Measurements from ENCODE around the gene PBX1.

DNA sequence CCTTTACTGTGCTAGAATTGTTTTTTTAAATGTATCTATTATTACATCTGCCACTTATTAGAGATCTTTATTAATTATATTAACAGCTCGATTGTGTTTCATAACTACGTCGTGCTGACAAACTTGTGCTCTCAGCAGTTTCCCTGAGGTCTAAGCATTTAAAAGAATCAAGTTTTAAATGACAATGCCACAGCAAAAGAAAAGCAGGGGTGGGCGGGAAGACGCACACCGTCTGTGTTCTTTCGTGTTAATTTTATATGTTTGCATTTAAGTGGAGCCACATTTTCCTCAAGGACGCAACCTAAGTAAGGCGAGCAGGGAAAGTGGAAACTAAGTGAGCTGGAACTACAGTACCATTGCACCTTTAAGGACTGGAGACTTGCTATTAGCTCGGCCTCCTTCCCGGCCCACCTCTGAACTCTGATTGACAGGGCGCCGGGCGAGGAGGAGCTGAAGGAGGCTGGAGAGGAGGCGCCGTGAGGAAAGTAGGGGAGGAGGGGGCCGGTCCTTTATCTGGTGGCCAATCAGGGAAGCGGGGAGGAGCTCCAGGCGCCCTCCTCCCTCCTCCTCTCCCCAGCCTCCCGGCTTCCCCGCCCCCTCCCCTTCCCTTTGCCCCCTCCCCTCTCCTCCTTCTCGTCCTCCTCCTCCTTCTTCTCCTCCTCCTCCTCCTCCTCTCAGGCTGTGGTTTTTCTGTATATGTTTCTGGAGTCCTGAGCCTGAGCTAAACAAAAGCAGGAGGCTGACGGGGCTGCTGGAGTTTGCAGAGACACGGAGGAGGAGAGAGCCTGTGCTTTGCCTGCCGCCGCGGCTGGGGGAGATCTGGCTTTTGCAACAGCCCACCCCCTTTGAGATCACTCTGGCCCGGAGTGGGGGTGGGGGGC, at the start of gene PBX1:
- no peak for TF ChIP-seq EP300 (IDR thresholded peaks at IDR 0.05)
- TF ChIP-seq, protein P1, sequence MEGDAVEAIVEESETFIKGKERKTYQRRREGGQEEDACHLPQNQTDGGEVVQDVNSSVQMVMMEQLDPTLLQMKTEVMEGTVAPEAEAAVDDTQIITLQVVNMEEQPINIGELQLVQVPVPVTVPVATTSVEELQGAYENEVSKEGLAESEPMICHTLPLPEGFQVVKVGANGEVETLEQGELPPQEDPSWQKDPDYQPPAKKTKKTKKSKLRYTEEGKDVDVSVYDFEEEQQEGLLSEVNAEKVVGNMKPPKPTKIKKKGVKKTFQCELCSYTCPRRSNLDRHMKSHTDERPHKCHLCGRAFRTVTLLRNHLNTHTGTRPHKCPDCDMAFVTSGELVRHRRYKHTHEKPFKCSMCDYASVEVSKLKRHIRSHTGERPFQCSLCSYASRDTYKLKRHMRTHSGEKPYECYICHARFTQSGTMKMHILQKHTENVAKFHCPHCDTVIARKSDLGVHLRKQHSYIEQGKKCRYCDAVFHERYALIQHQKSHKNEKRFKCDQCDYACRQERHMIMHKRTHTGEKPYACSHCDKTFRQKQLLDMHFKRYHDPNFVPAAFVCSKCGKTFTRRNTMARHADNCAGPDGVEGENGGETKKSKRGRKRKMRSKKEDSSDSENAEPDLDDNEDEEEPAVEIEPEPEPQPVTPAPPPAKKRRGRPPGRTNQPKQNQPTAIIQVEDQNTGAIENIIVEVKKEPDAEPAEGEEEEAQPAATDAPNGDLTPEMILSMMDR (IDR thresholded peaks at IDR 0.05): no peak
